Uterus (tissue), 4 donors: Measurements from ENCODE around the gene TRIM4. TPM values are rescaled to one million over a fixed set of nuclear protein-coding genes. Genes with fewer than 3 reads are reported as not detected.
A peak's percentile ranks its signal among the peaks of the same experiment; 100 is the strongest.

Experiments used
- DNase-seq, 2 donors: peaks; one replicate each; pipeline ENCODE4 v3.0.0-alpha.2; 2019 to 2020
- H3K27ac ChIP-seq, 2 donors: fragments of 200-600 bp; sonication (generic); 1 replicate in 1 of 2; 2 replicates in 1 of 2; pipeline ENCODE4 v1.5.1; 2016 to 2018
- H3K27me3 ChIP-seq, 2 donors: fragments of 200-600 bp; sonication (generic); one replicate each; pipeline ENCODE4 v1.5.1; 2018 to 2019; ENCODE audit warnings: control low read depth in 1 of 2
- H3K36me3 ChIP-seq, 2 donors: fragments of 200-600 bp; sonication (generic); one replicate each; pipeline ENCODE4 v1.5.1; 2019; ENCODE audit warnings: control low read depth in 1 of 2
- H3K4me1 ChIP-seq, 2 donors: fragments of 200-600 bp; sonication (generic); one replicate each; pipeline ENCODE4 v1.5.1; 2018 to 2019; ENCODE audit warnings: control low read depth in 1 of 2
- H3K4me3 ChIP-seq, 2 donors: fragments of 200-600 bp; sonication (generic); 1 replicate in 1 of 2; 2 replicates in 1 of 2; pipeline ENCODE4 v1.5.1; 2018 to 2019; ENCODE audit warnings: mild to moderate bottlenecking in 1 of 2
- H3K9me3 ChIP-seq, 2 donors: fragments of 200-600 bp; sonication (generic); one replicate each; pipeline ENCODE4 v1.5.1; 2019; ENCODE audit warnings: control low read depth in 1 of 2
- POLR2A ChIP-seq, 2 donors: fragments of 450-650 bp; IDR thresholded peaks; one replicate each; pipeline ENCODE4 v1.6.1; 2016; ENCODE audit warnings: antibody characterized with exemption in 2 of 2, mild to moderate bottlenecking in 1 of 2, moderate library complexity in 1 of 2
- intact Hi-C: fragments of 100-400 bp; cut with DNase I; formaldehyde crosslinking; loops from one replicate; pipeline ENCODE4 v1.15.1; 2023; ENCODE audit warnings: low total_unique reads
- total RNA-seq, 4 donors: library from RNA; depleted of rRNA in 3 of 4; stranded (reverse); fragments of >200 nt in 3 of 4; gene quantifications; one replicate each; pipeline versions ENCODE4 v1.1.0 to v1.2.4, GENCODE V29; 2014 to 2023
- TF ChIP-seq, protein P1 (sequence below), 4 experiments: fragments of 200-600 bp in 2 of 4; fragments of 450-650 bp in 2 of 4; sonication (generic) in 2 of 4; IDR thresholded peaks; one replicate each; pipeline ENCODE4 v1.5.1; 2016 to 2019; ENCODE audit warnings: antibody characterized with exemption in 4 of 4, mild to moderate bottlenecking in 2 of 4, moderate library complexity in 1 of 4
- donor health status: DM: yes; HTN: yes; CAD: no.

Gene TRIM4
- total RNA-seq, 4 donors from 2014 or later, result 22.6 to 51.7 (median 44.3) TPM

DNA sequence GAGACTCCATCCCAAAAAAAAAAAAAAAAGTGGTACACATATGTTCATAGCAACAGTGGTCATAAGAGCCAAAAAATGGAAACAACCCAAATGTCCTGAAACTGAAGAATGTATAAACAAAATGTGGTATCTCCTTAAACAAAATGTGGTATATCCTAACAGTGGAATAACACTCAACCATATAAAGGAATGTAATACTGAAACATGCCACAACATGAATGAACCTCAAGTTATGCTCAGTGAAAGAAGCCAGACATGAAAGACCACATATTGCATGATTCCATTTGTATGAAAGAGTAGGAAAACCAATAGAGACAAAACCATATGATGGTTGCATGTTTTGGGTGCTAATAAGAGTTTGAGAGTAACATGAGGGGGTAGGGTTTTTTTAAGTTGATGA, 7.0 kb upstream of the TRIM4 start:
- H3K27me3 ChIP-seq, result no peaks in the 10 kb centered on the region
- no peak for TF ChIP-seq POLR2A (IDR thresholded peaks at IDR 0.05)
- TF ChIP-seq, protein P1, sequence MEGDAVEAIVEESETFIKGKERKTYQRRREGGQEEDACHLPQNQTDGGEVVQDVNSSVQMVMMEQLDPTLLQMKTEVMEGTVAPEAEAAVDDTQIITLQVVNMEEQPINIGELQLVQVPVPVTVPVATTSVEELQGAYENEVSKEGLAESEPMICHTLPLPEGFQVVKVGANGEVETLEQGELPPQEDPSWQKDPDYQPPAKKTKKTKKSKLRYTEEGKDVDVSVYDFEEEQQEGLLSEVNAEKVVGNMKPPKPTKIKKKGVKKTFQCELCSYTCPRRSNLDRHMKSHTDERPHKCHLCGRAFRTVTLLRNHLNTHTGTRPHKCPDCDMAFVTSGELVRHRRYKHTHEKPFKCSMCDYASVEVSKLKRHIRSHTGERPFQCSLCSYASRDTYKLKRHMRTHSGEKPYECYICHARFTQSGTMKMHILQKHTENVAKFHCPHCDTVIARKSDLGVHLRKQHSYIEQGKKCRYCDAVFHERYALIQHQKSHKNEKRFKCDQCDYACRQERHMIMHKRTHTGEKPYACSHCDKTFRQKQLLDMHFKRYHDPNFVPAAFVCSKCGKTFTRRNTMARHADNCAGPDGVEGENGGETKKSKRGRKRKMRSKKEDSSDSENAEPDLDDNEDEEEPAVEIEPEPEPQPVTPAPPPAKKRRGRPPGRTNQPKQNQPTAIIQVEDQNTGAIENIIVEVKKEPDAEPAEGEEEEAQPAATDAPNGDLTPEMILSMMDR (IDR thresholded peaks at IDR 0.05), result no peak
- H3K4me3 ChIP-seq, result no peak overlapping the region
- no peaks in the 10 kb centered on the region for H3K9me3 ChIP-seq
- intact Hi-C loops, result no loop called here
- no peaks in the 10 kb centered on the region for H3K36me3 ChIP-seq
- H3K4me1 ChIP-seq, result no peaks in the 10 kb centered on the region
- H3K27ac ChIP-seq, result no peak overlapping the region
- DNase-seq, result no peak

DNA sequence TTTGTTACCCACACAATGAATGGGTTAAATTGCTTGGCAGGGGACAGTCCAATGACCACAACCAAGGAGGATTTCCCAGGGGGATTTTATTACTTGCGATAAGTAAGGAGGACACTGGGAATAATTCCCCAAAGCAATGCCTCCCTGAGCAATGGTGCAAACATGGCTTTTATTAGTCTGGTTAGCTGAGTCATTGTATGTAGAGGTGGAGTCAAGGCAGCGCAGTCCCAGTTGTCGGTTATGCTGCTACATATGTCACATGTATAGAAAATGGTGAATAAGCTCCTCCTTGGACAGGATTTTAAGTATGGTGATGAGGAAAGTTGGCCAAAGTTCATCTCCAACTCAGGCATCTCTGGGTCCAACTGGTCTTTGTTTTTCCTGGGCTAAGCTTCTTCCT, 3.9 kb upstream of the TRIM4 start:
- Histone ChIP-seq H3K27me3 (no peaks in the 10 kb centered on the region), H3K4me3 (no peak overlapping the region), H3K27ac (no peak overlapping the region), H3K9me3 (no peaks in the 10 kb centered on the region), H3K36me3 (no peaks in the 10 kb centered on the region), H3K4me1 (peaks cover 0 to under 1% of the 10 kb centered on the region in 2 donors)
- DNase-seq, result no peak
- TF ChIP-seq POLR2A (IDR thresholded peaks at IDR 0.05), result no peak
- TF ChIP-seq, protein P1 (IDR thresholded peaks at IDR 0.05), result no peak
- intact Hi-C loops, result no loop called here

GRCh38 chr7:99920149-99920548, 819 bp upstream of the TRIM4 start:
- H3K4me1 ChIP-seq, result peaks cover 6 to 13% of the 10 kb centered on the region in 2 donors
- H3K27ac ChIP-seq, result peak overlapping the region; percentile 82 to 92
- DNase-seq, result no peak
- H3K36me3 ChIP-seq, result no peaks in the 10 kb centered on the region
- peak overlapping the region; percentile 59 to 96 for H3K4me3 ChIP-seq
- TF ChIP-seq, protein P1 (IDR thresholded peaks at IDR 0.05), result no peak
- no peak for TF ChIP-seq POLR2A (IDR thresholded peaks at IDR 0.05)
- intact Hi-C loops, result no loop called here
- no peaks in the 10 kb centered on the region for H3K27me3 ChIP-seq
- H3K9me3 ChIP-seq, result no peaks in the 10 kb centered on the region

GRCh38 chr7:99919814-99920112, 433 bp upstream of the TRIM4 start:
- Histone ChIP-seq H3K27ac (peak overlapping the region; percentile 82 to 92), H3K36me3 (no peaks in the 10 kb centered on the region), H3K4me1 (peaks cover 6 to 13% of the 10 kb centered on the region in 2 donors), H3K4me3 (peak overlapping the region; percentile 59 to 96), H3K9me3 (no peaks in the 10 kb centered on the region), H3K27me3 (no peaks in the 10 kb centered on the region)
- intact Hi-C loops, result no loop called here
- no peak for DNase-seq
- TF ChIP-seq, protein P1 (IDR thresholded peaks at IDR 0.05), result no peak
- TF ChIP-seq POLR2A (IDR thresholded peaks at IDR 0.05), result no peak

DNA sequence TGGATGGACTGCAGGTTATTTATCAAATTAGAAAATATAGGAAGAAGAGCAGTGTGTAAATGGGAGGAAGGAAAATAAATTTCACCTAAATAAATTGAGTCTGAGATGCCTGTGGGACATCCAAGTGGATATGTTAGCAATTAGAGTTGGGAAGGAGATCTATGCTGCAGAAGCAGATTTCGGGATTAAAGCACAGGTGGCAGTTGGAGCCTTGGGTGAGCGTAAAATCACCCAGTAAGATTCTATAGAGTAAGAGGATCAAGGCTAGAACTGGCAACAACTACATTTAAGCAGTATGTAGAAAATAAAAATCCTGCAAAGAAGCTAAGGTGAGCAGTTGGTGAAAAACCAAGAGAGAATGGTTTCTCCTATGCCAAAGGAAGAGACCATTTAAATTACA, 8.4 kb downstream of the TRIM4 start:
- intact Hi-C loops, result no loop called here
- Histone ChIP-seq H3K4me3 (no peak overlapping the region), H3K9me3 (no peaks in the 10 kb centered on the region), H3K4me1 (no peaks in the 10 kb centered on the region), H3K27ac (no peak overlapping the region), H3K27me3 (no peaks in the 10 kb centered on the region), H3K36me3 (no peaks in the 10 kb centered on the region)
- DNase-seq, result no peak
- TF ChIP-seq POLR2A (IDR thresholded peaks at IDR 0.05), result no peak
- TF ChIP-seq, protein P1 (IDR thresholded peaks at IDR 0.05), result no peak
